HG03354 (cell line): Measurements from ENCODE around the gene PLXNB2.
"Not testable (repeated sequence)": the region's sequence is repeated elsewhere in the genome, so short reads cannot be mapped to it uniquely, and the experiment has no call there.

Experiments used
- ATAC-seq: cut with Tn5 transposase; IDR thresholded peaks from one replicate; pipeline ENCODE4 v1.9.1; 2021; ENCODE audit warnings: mild to moderate bottlenecking; ENCODE audit not compliant: unreplicated experiment, poor library complexity, severe bottlenecking

Gene PLXNB2

GRCh38 chr22:50285568-50286229 lies 21.7 kb downstream of the PLXNB2 start:
- ATAC-seq: no peak

GRCh38 chr22:50284479-50284878 lies 23.0 kb downstream of the PLXNB2 start:
- ATAC-seq: no peak

- no peak for ATAC-seq
Measured at GRCh38 chr22:50283821-50284220, 23.6 kb downstream of the PLXNB2 start.

GRCh38 chr22:50282361-50283155 lies 24.9 kb downstream of the PLXNB2 start:
- ATAC-seq: no peak

DNA sequence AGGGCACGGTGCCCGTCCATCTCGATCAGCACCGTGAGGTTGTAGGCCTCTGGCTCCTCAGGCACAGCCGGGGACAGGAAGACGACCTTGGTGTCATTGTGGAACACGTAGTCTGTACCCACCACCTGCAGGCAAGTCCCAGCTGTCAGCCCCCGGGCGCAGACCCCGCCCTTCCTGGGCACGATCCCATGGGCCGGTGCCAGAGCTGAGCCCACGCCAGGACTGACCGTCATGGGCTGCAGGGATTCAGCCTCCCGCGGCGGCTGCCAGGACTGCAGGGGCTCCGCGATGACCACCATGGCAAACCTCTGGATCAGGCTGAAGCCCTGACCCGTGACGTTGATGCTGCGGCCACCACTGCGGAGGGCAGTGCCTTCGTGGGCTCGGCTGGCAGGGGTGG lies 25.5 kb downstream of the PLXNB2 start:
- ATAC-seq: no peak

- ATAC-seq: no peak
Measured at GRCh38 chr22:50281384-50281760, 26.1 kb downstream of the PLXNB2 start.

DNA sequence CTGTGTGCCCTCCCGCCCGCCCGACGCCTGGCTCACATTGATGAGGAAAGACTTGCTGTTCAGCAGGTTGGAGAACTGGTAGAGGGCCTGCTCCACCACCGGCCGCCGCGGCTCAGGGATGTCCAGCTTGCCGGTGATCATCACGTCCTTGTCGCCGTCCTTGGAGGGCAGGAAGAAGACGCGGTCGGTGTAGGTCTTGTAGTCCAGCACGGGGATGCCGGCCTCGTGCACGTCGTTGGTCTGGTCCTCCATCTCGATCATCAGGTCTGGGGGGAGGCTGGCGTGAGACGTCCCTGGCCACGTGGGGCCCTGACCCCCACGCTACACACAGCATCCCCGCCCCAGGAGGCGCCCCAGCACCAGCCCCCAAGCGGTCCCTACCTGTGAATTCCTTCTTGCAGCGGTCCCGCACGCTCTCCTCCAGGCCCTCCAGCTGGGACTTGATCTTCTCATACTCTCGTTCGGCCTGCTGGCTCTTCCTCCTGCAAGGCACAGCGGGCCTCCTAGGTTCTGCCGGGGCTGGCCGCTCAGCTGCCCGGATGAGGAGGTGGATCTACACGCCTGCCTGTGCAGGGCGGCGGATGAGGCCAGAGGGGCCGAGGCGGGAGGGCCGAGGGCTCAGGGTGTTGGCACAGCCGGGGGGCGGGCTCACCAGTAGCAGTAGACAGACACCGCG lies 26.6 kb downstream of the PLXNB2 start:
- no peak for ATAC-seq

- no peak for ATAC-seq
Measured at GRCh38 chr22:50280022-50280707, 27.3 kb downstream of the PLXNB2 start.

DNA sequence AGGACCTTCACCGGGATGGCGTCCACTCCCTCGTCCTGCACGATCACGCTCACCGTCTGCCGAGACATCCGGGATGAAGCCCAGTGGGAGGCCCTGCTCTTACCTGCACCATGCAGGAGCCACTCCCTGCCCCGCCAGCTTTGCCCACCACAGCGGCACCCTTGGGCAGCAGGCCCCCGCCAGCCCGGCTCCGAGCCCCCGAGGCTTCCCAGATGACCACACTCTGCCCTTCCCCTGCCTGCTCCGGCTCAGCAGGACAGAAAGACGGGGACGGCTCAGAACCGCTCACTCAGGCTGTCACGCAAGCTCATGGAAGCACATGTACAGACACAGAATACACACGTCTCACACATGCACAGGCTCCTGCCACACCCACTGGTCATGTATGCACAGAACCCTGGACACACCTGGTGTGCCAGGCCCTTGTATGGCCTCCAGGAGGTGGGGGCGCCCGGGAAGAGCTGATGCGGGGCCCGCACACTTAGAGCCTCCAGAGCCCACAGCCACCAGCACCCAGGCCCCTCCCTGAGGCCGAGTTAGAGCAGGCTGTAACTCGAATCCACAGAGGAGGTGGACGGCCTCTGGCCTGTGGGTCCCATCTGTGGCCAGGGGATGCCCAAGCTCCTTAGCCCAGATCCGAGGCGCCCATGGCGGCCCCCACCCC lies 28.4 kb downstream of the PLXNB2 start:
- ATAC-seq: no peak

DNA sequence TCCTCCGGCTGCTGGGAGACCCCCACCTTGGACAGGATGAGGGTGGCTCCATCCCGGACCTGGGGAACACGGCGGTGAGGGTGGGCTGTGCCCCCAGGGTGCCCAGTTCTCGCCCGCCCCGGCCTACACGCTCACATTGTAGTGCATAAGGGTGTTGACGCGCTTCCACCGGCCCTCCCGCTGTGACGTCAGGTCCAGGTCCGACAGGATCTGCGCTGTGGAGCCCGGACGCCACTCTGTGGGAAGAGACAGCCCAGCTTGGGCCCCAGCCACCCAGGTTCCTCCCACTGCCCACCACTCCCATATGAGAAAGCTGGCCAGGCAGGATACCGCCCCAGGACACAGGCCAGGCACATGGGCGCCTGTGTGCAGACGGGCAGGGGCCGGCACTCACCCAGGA lies 29.0 kb downstream of the PLXNB2 start:
- ATAC-seq: no peak

DNA sequence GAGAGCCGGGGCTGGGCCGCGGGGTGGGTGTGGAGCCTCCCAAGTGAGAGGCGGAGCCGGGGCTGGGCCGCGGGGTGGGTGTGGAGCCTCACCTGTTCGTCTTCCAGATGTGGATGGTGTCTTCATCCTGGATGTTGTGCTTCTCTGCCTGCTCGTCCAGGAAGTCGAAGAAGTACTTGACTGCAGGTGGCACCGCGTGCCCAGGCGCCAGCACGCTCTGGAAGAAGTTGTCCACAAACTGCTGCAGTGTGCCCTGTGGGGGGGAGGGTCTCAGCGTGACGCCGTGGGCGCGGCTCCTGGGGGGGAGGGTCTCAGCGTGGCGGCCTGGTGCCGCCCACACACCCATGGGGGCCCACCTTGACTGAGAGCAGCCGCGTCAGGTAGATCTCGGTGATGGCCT lies 29.7 kb downstream of the PLXNB2 start:
- ATAC-seq: no peak

DNA sequence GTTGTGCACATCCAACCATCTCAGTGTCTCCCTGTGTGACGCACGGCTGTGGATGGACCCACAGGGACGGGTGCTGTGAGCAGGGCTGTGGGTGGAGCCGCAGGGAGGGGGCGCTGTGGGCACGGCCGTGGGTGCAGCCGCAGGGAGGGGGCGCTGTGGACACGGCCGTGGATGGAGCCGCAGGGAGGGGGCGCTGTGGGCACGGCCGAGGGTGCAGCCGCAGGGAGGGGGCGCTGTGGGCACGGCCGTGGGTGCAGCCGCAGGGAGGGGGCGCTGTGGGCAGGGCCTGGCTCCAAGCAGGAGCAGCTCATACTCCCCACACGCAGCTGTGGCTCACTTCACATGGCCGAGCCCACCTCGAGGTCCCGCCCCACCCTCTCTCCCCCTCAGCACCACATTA lies 31.3 kb downstream of the PLXNB2 start:
- peak; percentile 54 for ATAC-seq

DNA sequence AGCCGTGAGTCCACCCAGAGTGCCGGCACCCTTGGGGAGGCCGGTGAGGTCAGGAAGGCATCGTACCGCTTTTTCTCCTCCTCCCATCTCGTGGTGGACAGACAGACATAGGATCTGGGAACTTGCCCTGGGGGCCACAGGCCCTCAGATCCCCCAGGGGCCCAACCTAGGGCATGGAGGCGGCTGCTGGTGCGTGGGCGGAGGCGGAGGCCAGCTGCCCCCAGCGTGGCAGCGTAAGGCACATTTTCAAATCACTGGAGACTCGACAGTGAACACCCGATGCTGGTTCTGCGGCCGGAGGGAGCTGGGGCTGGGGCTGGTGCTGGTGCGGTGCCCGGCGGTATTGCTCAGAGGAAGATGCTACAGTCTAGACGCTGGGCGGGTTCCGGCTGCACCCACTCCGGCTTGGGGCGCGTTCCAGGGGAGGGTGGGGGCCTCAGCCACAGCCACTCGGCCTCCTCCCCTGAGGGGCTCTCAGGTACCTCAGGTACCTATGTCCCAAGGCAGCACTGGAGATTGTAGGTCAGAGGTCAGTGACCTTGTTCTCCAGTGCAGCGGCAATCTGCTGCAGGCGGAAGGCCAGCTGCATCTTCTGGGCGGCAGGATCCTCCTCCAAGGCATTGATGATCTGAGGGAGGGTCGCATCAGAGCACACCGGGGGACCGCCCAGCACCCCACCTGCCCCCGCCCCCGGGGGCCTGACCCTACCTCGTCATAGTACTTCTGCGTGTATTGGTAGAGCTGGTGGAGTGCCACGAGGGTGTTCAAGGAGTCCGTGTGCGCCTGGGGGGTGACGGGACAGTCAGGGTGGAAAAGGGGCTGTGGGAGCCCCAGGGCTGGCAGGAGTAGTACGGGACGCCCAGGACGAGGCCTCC lies 32.0 kb downstream of the PLXNB2 start:
- ATAC-seq: no peak

DNA sequence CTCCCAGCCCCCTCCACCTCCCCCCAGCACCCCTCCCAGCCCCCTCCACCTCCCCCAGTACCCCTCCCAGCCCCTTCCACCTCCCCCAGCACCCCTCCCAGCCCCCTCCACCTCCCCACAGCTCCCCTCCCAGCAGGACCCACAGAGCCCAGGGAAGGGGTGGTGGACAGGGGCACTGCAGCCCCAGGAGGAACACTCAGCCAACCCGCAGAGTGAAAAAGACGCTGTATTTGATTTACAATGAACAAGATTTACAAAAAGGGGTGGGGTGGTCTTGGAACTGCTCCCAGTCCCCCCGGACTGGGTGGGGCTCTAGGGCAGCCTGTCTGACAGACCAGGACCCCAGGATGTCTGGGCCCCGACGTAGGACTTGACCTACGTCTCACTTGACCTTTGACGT lies 32.7 kb downstream of the PLXNB2 start:
- ATAC-seq: no peak

DNA sequence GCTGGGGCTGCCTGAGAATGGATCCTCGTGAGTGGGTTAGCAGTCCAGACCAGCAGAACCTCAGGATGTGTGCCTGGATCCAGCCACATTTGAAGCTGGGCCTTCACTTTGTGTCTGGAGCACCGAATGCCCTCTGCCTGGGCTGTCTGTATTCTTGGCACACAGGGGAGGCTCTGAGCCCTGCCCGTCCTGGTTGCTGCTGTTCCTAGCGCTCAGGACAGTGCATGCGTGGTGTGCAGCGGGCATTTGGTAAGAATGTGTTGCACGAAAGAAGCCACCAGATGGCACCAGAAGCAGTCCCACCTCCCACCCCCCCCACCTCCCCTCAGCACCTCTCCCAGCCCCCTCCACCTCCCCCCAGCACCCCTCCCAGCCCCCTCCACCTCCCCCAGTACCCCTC lies 33.1 kb downstream of the PLXNB2 start:
- no peak for ATAC-seq

- ATAC-seq: not testable (repeated sequence)
Measured at GRCh38 chr22:50273781-50274180, 33.7 kb downstream of the PLXNB2 start.

GRCh38 chr22:50273352-50273751 lies 34.1 kb downstream of the PLXNB2 start:
- ATAC-seq: not testable (repeated sequence)

GRCh38 chr22:50272044-50272802 lies 35.2 kb downstream of the PLXNB2 start:
- no peak for ATAC-seq
